T-helper 1 cell (primary cell): Measurements from ENCODE around the gene SH3PXD2A.
A peak's percentile ranks its signal among the peaks of the same experiment; 100 is the strongest.

Source experiments
- DNase-seq, 5 donors: peaks; one replicate each; pipeline ENCODE4 v3.0.0-alpha.2; 2012 to 2020
- total RNA-seq, 4 donors: gene quantifications; one replicate each; lab custom pipeline; 2026; lab: John Stamatoyannopoulos, UW

The SH3PXD2A gene, protein sequence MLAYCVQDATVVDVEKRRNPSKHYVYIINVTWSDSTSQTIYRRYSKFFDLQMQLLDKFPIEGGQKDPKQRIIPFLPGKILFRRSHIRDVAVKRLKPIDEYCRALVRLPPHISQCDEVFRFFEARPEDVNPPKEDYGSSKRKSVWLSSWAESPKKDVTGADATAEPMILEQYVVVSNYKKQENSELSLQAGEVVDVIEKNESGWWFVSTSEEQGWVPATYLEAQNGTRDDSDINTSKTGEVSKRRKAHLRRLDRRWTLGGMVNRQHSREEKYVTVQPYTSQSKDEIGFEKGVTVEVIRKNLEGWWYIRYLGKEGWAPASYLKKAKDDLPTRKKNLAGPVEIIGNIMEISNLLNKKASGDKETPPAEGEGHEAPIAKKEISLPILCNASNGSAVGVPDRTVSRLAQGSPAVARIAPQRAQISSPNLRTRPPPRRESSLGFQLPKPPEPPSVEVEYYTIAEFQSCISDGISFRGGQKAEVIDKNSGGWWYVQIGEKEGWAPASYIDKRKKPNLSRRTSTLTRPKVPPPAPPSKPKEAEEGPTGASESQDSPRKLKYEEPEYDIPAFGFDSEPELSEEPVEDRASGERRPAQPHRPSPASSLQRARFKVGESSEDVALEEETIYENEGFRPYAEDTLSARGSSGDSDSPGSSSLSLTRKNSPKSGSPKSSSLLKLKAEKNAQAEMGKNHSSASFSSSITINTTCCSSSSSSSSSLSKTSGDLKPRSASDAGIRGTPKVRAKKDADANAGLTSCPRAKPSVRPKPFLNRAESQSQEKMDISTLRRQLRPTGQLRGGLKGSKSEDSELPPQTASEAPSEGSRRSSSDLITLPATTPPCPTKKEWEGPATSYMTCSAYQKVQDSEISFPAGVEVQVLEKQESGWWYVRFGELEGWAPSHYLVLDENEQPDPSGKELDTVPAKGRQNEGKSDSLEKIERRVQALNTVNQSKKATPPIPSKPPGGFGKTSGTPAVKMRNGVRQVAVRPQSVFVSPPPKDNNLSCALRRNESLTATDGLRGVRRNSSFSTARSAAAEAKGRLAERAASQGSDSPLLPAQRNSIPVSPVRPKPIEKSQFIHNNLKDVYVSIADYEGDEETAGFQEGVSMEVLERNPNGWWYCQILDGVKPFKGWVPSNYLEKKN
- total RNA-seq: 18.0 to 43.4 (median 26.6) reads per million in 4 donors

DNA sequence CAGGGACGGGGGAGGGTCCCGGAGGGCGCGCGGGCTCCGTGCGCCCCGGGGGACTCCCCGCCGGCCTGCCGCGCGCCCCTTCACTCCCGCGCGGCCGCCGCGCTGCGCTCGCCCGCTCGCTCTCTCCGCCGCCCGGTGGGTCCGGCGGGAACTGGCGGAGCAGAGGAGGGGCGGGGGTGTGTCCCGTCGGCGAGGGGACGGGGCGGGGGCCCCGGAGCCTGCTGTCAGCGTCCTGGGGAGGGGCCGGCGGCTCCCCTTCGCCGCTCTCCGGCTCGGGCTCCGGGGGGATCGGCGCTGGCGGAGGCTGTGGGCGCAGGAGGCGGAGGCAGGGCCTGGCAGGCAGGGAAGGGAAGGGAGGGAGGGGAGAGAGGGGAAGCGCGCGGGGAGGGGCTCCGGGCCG, at the start of gene SH3PXD2A:
TSS of gene SH3PXD2A (minus strand) at position 153 of the 400 bp plus-strand sequence. CDS start 310 bp downstream, outside the sequence.
- DNase-seq: peak in 2 of 5 donors; percentile 18 to 19

DNA sequence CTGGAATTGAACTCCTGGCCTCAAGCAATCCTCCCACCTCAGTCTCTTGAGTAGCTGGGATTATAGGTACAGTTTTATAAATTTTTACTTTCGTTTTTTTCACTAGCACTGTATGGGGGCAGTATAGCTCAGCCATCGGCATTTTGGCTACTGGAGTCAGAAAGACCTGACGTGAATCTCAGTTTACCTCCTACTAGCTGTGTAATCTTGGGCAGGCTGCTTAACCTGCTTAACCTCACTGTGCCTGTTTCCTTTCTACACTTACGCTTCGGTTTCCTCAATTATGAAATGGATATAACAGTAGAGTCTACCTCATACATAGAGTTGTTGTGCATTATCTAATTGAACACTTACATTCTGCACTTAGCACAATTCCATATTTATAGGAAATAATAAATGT, 45.9 kb upstream of the SH3PXD2A start:
- DNase-seq: no peak

DNA sequence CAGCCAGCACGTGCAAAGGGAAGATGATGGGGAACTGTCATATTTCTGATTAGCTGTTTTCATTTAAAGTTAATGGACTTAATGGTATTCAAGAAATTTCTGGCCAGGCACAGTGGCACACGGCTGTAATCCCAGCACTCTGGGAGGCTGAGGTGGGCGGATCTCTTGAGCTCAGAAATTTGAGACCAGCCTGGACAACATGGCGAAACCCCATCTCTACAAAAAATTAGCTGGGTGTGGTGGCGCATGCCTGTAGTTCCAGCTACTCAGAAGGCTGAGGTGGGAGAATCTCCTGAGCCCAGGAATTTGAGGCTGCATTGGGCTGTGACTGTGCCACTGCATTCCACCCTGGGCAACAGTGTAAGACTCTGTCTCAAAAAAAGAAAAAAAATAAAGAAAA, 43.9 kb upstream of the SH3PXD2A start:
- DNase-seq: no peak

DNA sequence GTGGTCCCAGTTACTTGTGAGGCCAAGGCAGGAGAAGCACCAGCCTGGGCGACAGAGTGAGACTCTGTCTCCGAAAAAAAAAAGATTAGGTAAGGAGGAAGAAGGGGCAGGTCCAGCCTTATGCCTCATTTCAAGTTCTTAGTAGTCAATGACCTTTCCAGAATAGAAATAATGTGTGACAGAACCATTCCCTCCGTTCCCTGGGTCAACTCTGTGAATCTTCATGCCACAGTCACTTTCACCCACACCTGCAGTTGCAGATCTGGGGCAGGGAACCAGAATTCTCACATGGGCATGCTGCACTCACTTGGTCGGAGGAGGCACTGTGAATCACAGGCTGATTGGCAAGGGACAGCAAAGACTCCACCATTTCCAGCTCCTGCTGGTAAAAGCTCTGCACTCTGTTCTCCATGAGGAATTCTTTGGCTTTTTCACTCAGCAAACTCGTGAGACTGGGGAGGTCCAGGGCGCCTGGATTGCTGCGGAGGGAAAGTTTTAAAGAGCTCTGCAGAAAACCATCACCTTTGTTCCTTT, 41.9 kb upstream of the SH3PXD2A start:
- DNase-seq: no peak

DNA sequence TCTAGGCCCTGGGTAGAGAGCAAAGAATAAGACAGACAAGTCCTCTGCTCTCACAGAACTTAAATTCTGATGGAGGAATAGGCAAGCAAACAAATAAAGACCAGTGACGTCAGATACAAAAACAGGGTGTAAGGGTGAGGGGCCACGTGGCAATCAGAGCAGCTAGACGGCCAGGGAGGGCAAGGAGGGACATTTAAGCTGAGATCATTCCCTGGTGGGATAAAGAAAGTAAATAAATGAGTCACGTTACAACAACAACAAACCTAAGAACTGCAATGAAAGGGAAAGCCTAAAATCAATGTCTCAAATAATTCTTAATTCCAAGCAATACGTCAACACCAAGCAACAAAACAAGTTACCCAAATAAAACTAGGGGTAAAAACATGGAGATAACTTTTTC, 40.8 kb upstream of the SH3PXD2A start:
- no peak for DNase-seq

DNA sequence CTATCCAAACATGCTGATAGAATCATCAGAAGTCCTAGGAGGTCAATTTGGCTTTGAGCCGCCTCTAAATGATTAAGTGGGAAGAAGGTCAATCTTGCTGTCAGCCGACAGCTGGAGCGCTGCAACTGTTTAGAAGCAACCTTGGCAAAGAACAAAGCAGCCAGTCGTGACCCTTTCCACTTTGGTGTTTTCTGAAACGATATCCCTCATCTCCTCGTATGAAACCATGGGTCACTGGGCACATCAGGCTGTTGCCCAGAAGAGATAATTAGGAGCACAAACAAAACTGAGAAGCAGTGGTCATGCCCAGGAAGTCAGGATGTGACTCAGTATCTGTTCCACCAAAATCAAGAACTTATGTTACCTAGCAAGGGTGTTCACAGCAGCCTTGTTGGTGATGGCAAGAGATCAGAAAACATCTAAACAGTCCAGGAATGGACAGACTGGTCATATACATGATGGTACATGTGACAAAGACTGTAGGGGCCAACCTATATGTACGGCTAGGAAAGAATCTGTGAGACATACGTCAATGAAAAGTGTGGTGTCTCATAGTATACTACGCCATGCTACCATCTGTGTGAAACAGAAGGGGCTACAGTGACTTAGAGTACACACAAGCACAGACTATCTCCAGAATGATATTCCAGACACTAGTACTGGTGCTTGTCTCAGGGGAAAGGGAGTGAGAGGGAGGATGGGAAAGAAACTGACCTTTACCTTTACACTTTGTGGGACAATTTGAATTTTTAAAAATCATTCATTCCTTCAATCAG, 40.2 kb upstream of the SH3PXD2A start:
- DNase-seq: peak in 1 of 5 donors; percentile 60

DNA sequence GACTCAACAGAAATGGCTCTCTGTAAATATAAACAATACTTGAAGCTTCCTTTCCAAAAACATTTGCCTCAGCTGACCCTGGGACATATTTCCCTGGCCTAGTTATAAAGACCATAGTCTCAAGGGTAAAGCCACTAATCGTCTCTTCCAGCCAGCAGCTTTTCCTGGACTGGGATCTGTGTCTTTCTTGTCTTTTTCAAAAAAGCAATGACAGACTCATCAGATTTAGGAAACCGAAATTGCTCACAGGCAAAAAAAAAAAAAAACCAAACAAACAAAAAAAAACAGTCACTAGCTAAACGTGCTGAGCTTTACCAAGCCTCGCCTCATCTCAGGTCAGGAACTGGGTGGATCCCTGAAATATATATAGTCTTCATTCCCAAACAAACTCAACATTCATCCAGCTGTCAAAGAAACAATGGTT, 39.1 kb upstream of the SH3PXD2A start:
- peak in 1 of 5 donors; percentile 23 for DNase-seq

DNA sequence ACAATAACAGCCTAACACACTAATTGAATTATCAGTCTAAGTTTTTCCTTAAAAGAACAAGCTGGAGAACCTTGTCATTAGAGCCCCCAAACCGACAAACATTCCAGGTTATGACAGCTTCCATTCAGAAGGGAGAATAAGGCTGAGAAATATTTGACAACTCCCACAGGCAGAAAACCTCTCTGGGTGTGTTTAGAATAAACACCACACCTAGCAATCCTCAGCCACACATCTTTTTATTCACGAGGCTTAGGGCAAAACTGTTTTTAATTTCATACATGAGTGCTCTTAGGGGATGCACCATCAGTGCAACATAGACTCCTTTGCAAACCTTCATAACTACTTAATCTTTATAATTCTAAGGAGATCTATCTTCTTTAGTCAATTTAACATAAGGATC, 38.4 kb upstream of the SH3PXD2A start:
- DNase-seq: no peak

DNA sequence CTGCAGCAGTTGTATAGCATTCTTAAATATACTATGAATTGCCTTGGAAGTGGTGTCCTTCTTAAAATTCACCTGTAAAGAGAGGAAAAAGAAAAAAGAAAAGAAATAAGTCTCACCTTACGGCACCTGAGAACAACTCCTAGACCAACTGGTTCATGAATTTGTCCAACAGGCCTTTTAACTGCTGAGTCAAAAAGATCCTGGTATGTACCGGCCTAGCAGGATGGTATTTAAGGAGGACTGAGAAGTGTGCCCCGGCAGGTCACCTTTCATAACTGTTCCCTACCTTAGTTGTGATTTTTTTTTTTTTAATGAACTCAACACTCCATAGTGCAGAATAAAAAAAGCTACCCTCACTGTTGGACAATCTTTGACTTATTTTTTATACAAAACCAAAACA, 36.8 kb upstream of the SH3PXD2A start:
- DNase-seq: no peak

DNA sequence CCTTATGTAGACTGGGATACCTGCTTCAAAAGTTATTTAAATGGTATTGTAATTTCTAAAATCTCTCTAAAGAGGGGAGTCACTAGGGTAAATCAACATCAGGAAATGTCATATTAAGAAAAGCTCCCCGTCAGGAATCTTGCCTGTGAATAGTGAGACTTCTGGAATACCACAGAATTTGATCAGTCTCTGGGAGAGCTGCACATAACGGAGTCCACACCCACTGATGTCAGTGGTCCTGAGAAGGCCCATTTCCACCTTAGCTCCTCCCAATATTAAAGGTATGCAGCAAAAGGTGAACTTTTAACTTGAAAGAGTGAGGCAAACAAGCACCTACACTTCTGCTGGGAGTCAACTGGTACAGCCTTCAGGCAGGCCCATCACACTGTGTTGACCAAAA, 35.3 kb upstream of the SH3PXD2A start:
- DNase-seq: no peak

DNA sequence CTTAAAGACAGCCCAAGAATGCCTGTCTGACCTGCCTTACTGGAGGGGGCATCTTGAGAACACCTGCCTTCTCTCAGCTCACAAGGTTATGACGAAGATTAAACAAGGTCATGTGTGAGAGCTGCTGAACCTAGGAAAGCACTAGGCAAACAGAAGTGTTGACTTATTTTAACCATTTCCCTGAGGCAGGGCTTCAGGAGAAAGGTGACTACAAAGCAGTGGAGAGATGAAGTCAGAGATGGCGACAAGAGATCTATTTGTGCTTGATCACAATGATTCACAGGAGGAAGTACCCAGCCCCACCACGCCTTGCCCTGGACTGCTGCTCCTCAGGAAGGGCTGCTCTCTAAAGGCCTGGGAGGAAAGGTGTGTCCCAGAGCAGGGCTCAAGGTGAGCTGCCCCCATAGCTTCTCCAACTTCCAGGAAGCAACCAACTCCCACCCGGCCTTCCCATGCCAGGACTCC, 34.9 kb upstream of the SH3PXD2A start:
- peak in 1 of 5 donors; percentile 20 for DNase-seq

DNA sequence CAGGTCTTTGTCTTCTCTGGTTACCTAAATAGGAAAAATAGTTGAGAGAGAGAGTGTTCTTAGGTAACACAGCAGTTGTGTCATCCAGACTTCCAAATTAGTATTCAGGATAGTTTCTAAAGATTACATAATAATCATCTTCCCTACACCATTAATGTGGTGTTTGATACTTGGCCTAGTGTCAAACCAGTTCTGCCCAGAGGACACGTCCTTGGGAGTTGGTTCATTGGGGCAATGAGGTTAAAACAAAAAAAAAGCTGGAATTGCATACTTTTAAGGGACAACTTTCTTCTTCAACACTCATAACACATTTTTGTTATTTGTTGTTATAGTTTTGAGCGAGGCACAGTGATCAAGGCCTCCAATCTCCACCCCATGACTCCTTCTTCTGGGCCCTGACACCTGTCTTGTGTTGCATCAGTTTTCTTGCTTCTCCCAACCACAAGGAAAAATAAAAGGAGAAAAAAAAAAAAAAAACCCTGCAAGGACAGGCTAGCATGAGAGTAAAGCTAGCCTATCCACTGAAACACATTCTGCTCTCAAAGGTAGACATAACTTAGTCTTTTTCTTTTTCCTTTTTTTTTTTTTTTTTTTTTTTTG, 33.8 kb upstream of the SH3PXD2A start:
- DNase-seq: no peak

DNA sequence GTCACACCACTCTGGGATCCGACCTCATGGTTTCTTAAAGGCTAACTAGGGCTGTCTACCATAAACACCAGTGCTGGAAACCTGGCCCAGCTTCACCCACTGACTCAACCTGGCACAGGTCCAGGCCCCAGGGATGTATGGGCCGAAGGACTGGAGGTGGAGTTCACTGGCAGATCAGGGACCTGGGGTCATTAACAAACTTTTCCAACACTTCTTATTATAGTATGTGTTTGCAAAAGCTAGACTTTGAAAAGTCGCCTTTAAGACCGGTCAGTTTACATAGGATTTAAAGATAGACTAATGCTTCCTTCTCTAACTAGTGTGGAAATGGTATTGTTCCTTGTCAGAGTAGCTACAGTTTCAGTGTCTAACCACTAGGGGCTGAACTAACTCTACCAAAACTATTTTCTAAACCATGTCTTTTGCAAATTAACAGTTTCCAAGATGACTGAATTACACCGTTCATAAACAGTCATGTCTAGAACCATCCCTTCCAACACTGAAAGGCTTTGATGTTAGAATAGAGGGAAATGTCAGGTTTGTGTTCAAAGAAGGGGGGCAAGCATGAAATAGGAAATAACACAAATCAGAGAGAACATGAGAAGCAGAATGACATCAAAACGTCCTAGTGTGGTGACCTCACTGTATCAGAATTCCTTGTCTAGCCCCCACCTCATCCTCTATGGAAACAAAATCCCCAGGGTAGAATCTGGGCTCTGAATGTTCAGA, 32.9 kb upstream of the SH3PXD2A start:
- DNase-seq: peak in 1 of 5 donors; percentile 68

DNA sequence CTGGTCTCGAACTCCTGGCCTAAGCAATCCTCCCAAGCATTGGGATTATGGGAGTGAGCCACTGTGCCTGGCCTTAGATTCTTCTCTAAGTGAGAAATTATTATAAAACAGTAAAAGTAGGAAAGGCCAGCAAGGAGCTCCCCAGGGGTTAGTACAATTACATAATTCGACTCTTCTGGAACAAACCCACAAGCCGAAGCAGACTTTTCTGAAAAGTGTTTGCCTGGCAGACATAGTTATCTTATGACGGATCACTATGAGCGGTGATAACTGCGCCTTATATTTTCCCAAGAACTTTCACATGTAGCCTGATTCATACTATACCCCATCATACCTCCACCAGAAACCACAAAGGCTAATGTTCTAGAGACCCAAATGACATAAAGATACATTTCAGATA, 30.2 kb upstream of the SH3PXD2A start:
- no peak for DNase-seq

DNA sequence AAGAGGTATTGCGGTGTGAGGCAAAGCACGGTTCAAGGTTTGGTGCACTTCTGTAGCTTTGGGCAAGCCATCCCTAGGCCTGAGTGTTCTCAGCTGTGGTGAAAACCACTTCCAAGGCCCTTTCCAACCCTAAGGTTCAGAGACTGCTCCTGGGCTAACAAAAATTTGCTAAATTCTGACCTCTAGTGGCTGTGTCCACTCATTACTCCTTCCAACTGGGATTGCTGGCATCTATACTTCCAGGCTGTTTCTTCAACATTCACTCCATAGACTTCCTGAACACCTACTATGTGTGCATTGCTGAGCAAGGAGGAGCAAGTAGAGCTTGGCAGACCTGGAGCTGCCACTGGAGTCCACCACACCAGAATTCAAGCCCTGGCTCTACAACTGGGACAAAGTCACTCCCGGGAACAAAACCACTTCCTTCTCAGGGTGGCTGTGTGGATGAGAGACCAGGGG, 29.3 kb upstream of the SH3PXD2A start:
- DNase-seq: peak in 1 of 5 donors; percentile 39

DNA sequence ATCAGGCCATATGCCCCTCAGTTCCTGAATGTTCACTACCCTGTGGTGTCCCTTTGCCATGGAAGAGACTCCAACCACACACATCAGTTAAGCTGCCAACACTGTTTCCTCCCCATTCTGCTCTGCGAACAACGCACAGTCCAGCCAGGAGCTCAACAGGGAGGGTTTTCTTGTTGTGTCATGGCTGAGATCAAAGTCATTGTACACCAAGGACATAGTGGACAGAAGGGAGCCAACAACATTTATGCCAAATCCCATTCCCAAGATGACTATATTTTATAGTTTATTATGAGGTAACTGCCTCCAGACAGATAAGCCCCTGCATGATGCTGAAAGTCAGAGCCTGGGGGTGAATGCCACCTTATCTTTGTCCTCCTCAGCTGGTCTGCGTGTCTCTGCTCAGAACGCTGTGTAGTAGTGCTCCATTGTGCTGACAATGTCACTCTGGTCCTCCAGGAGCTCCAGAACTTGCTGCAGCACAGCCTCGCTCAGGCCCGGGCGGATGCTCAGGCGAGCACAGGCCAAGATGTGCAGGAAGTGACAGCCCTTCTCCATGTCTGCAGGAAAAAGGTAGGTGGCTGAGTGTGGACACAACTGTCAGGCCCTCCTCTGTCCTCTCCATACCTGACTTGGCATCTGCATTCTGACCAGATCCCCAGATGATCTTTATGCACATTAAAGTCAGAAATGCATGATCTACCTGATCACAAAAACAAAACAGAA, 27.1 kb upstream of the SH3PXD2A start:
- no peak for DNase-seq

DNA sequence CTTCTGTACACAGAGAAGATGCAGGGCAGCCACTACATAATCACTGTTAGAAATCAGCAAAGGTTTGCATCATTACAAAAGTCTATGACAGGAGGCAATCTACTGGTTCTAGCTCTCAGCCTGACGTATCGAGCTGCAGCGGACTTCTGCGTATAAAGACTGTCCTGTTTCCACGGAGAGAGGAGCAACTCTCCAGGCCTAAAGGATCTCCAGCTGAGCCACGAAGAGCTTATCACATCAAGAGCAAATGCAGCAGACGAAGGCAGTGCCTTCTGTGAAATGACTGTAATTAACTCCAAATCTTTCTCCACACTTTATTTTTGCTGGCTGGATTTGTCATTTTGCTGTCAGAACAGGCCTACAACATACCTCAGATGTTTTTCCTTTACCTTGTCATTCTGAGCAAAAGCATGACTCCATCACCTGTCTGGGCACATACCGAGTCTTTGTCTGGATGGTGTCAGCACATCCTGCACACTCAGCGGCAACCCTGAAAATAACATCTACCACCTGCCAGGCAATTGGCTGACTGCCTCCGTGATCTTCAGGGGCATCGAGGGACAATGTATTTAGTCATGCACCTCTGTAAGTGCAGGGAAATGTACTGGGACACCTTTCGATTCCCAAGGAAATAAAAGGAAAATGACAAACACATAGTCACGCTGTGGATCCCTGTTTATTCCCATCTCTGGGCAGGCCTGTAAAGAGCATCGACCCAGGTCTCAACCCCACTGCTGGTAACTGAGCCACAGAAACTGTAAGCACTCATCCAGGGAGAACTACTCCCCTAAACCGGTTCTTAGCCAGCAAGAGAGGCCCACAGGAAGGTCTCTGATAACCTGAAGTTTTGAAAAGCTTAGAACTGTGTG, 26.3 kb upstream of the SH3PXD2A start:
- DNase-seq: no peak

DNA sequence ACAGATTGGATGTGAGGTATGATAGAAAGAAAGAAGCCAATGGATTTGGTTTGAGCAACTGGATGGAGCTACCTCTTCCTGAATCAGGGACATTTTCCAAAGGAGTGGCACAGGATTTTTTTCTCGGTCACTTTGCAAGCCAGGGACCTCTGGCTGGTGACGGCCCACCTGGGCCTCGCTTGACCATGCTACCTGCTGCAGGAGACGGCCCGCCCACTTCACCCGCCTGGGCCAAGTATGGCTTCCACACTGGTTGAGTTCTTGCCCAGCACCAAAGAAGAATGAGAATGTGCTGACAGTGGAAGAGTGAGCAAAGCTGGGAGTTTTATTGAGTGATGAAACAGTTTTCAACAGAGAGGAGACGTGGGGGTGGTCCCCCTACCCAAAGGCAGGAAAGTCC, 24.5 kb upstream of the SH3PXD2A start:
- no peak for DNase-seq

DNA sequence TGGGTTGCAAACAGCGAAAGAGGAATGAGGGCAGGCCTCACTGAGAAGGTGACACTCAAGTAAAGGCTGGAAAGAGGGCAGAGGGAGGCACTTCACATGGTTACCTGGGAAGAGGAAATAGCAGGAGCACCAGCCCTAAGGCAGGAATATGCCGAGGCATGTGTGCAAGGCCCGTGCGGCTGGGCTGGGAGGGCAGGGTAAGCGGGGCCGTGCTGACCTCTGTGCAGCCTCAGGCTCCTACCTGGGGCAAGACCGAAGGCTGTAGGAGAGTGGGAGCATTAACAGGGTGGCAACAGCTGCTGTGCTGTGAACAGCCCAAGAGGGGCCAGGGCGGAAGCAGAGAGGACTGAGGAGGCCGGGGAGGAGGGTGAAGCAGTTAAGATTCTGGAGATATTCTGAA, 24.0 kb upstream of the SH3PXD2A start:
- DNase-seq: no peak
